PFSK-1 (cell line): Measurements from ENCODE around the gene RBM18.

Experiments
- FOXP2 ChIP-seq: optimal IDR thresholded peaks from 2 replicates; pipeline ENCODE3; 2011; ENCODE audit warnings: borderline replicate concordance, control low read depth, inconsistent platforms; ENCODE audit not compliant: insufficient read depth; ENCODE audit errors: extremely low read length, extremely low read depth
- POLR2AphosphoS5 ChIP-seq: IDR thresholded peaks from 2 replicates; pipeline ENCODE4 v1.6.1; 2012; ENCODE audit warnings: low read depth, mild to moderate bottlenecking, control low read depth, low read length, moderate library complexity
- REST ChIP-seq, 2 experiments: IDR thresholded peaks; 2 replicates each; pipeline versions ENCODE4 v1.6.1 to v1.8.0; 2011 to 2012; ENCODE audit warnings: low read depth in 2 of 2, low read length in 2 of 2, control low read depth in 1 of 2, inconsistent platforms in 1 of 2, mild to moderate bottlenecking in 1 of 2, moderate library complexity in 1 of 2; ENCODE audit not compliant: insufficient read depth in 1 of 2
- SIN3A ChIP-seq: IDR thresholded peaks from 2 replicates; pipeline ENCODE4 v1.6.1; 2012; ENCODE audit warnings: mild to moderate bottlenecking, low read length, moderate library complexity, borderline replicate concordance; ENCODE audit not compliant: insufficient read depth
- TAF1 ChIP-seq: IDR thresholded peaks from 2 replicates; pipeline ENCODE4 v1.6.1; 2012; ENCODE audit warnings: low read length, control low read depth, borderline replicate concordance; ENCODE audit not compliant: insufficient read depth

RBM18 gene

GRCh38 chr9:122222791-122223190, 41.8 kb downstream of the RBM18 start:
- TF ChIP-seq REST (IDR thresholded peaks at IDR 0.05; ENCODE audit: insufficient read depth in 1 of 2, low read depth in 2 of 2, low read length in 2 of 2): no peak
- no peak for TF ChIP-seq FOXP2
- no peak for TF ChIP-seq SIN3A
- TF ChIP-seq POLR2AphosphoS5: no peak
- no peak for TF ChIP-seq TAF1

- no peak for TF ChIP-seq REST (IDR thresholded peaks at IDR 0.05; ENCODE audit: insufficient read depth in 1 of 2, low read depth in 2 of 2, low read length in 2 of 2)
- TF ChIP-seq POLR2AphosphoS5: no peak
- TF ChIP-seq SIN3A: no peak
- no peak for TF ChIP-seq FOXP2
- TF ChIP-seq TAF1: no peak
These were observed 43.3 kb downstream of the RBM18 start for GRCh38 chr9:122221183-122221811.

GRCh38 chr9:122220673-122221182, 43.9 kb downstream of the RBM18 start:
- TF ChIP-seq TAF1 (no peak), FOXP2 (no peak), REST (IDR thresholded peaks at IDR 0.05; ENCODE audit: insufficient read depth in 1 of 2, low read depth in 2 of 2, low read length in 2 of 2) (no peak), POLR2AphosphoS5 (no peak), SIN3A (no peak)

GRCh38 chr9:122219856-122220672, 44.6 kb downstream of the RBM18 start:
- no peak for TF ChIP-seq FOXP2
- TF ChIP-seq REST (IDR thresholded peaks at IDR 0.05; ENCODE audit: insufficient read depth in 1 of 2, low read depth in 2 of 2, low read length in 2 of 2): no peak
- no peak for TF ChIP-seq SIN3A
- no peak for TF ChIP-seq TAF1
- no peak for TF ChIP-seq POLR2AphosphoS5
